ENCODE results near the gene COMMD6.

Gene COMMD6

GRCh38 chr13:75537401-75538365 is at the start of gene COMMD6:
COMMD6 (minus strand) TSS chr13:75537841; CDS start chr13:75537805, 36 bp downstream.
- Histone ChIP-seq H3K4me3 (IDR thresholded peaks at IDR 0.05; ENCODE audit: insufficient read depth, low read depth, low read length) (no peak within 1 kb of the TSS), H3K79me2 (ENCODE audit: insufficient read depth, low read depth) (no peaks in the 10 kb centered on the region), H3K4me2 (peak within 1 kb of the TSS; percentile 89), H3K4me1 (ENCODE audit: low read depth, poor library complexity, severe bottlenecking) (peaks cover 5% of the 10 kb centered on the region), H4K20me1 (ENCODE audit: insufficient read depth) (no peaks in the 10 kb centered on the region), H3K27ac (no peak within 1 kb of the TSS), H3K27me3 (ENCODE audit: insufficient read depth, low read depth) (no peaks in the 10 kb centered on the region), H2AFZ (ENCODE audit: low read depth) (peak within 1 kb of the TSS; percentile 84), H3K36me3 (ENCODE audit: insufficient read depth) (no peaks in the 10 kb centered on the region), H3K9ac (peak within 1 kb of the TSS; percentile 43; the same call in 1 of the 2 replicates)
- TF ChIP-seq CTCF (conservative IDR thresholded peaks at IDR 0.05; ENCODE audit: low read depth, low read length), result peak; percentile 45; the same call in 1 of the 2 replicates

GRCh38 chr13:75585153-75585552 is 47.5 kb upstream of the COMMD6 start:
- Histone ChIP-seq H3K4me3 (IDR thresholded peaks at IDR 0.05; ENCODE audit: insufficient read depth, low read depth, low read length) (no peak overlapping the region), H3K27ac (no peak overlapping the region), H3K36me3 (ENCODE audit: insufficient read depth) (no peaks in the 10 kb centered on the region), H3K4me2 (no peak overlapping the region), H2AFZ (ENCODE audit: low read depth) (no peak overlapping the region), H3K27me3 (ENCODE audit: insufficient read depth, low read depth) (no peaks in the 10 kb centered on the region), H3K9ac (no peak overlapping the region), H3K4me1 (ENCODE audit: low read depth, poor library complexity, severe bottlenecking) (no peaks in the 10 kb centered on the region), H4K20me1 (ENCODE audit: insufficient read depth) (no peaks in the 10 kb centered on the region), H3K79me2 (ENCODE audit: insufficient read depth, low read depth) (no peaks in the 10 kb centered on the region)
- TF ChIP-seq CTCF (conservative IDR thresholded peaks at IDR 0.05; ENCODE audit: low read depth, low read length), result no peak

DNA sequence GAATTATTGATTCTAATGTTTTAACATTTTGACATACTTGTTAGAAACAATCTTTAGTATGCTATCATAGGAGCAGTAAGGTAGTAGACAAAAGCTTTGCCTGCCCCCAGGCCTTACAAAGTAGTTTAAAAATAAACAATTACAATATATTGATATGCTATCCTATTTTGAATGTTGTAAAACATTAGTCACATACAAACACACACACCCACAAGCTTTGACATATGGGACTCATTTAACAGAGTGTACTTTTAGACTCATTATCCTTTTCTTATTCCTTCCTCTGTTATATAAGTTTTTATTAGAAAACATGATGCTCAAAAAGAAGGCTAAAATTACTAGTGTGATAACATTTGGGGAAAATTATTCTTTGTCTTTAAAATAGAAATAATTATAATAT is 45.5 kb upstream of the COMMD6 start:
- no peak overlapping the region for H3K9ac ChIP-seq
- H4K20me1 ChIP-seq (ENCODE audit: insufficient read depth), result no peaks in the 10 kb centered on the region
- no peaks in the 10 kb centered on the region for H3K4me1 ChIP-seq (ENCODE audit: low read depth, poor library complexity, severe bottlenecking)
- no peak overlapping the region for H3K27ac ChIP-seq
- H2AFZ ChIP-seq (ENCODE audit: low read depth), result no peak overlapping the region
- no peak overlapping the region for H3K4me3 ChIP-seq (IDR thresholded peaks at IDR 0.05; ENCODE audit: insufficient read depth, low read depth, low read length)
- no peaks in the 10 kb centered on the region for H3K36me3 ChIP-seq (ENCODE audit: insufficient read depth)
- no peak for TF ChIP-seq CTCF (conservative IDR thresholded peaks at IDR 0.05; ENCODE audit: low read depth, low read length)
- H3K4me2 ChIP-seq, result no peak overlapping the region
- no peaks in the 10 kb centered on the region for H3K27me3 ChIP-seq (ENCODE audit: insufficient read depth, low read depth)
- H3K79me2 ChIP-seq (ENCODE audit: insufficient read depth, low read depth), result no peaks in the 10 kb centered on the region

DNA sequence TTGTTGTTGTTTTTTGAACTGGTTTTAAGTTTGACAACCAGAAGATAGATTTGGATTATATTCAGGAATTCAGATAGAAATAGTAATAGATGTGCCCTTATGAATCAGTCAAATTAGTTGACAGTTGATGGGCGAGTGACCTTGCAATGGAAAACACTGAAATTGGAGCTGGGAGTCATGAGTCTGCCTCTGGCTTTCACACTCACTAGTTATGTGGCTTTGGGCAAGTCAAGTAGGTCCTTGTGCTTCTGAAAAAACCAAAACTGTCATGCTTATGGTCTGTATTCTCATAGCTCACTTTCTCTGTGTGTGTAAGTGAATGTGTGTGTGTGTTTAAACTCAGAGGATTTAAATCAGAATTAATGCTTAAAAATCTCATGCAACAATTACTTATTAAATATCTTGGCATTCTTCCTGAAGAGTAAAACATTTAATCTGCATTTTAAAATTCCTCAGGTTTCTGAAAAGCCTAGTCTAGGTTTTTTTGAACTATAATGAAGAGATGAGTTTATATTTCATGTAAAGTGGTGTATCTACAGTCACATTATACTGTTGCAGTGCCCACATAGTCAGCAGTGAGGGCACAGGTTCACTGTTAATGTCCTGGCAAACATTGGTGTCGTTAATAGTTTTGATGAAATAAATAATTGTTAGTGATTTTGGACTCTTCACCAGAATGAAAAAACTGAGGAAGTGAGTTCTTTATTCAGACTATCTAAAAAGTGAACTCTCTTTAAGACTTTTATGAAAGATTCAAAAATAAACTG is 44.4 kb upstream of the COMMD6 start:
- H3K36me3 ChIP-seq (ENCODE audit: insufficient read depth), result no peaks in the 10 kb centered on the region

More for the DNA sequence above, 44.4 kb upstream of the COMMD6 start:
- H2AFZ ChIP-seq (ENCODE audit: low read depth), result no peak overlapping the region
- H3K9ac ChIP-seq, result no peak overlapping the region
- H3K27ac ChIP-seq, result no peak overlapping the region
- no peak overlapping the region for H3K4me2 ChIP-seq
- H3K4me1 ChIP-seq (ENCODE audit: low read depth, poor library complexity, severe bottlenecking), result no peaks in the 10 kb centered on the region
- no peak overlapping the region for H3K4me3 ChIP-seq (IDR thresholded peaks at IDR 0.05; ENCODE audit: insufficient read depth, low read depth, low read length)
- H4K20me1 ChIP-seq (ENCODE audit: insufficient read depth), result no peaks in the 10 kb centered on the region
- H3K27me3 ChIP-seq (ENCODE audit: insufficient read depth, low read depth), result no peaks in the 10 kb centered on the region
- no peak for TF ChIP-seq CTCF (conservative IDR thresholded peaks at IDR 0.05; ENCODE audit: low read depth, low read length)
- no peaks in the 10 kb centered on the region for H3K79me2 ChIP-seq (ENCODE audit: insufficient read depth, low read depth)
